ENCODE measurements around the gene TRAPPC2L. TPM values are rescaled to one million over a fixed set of nuclear protein-coding genes. Genes with fewer than 3 reads are reported as not detected.

The TRAPPC2L gene
- total and polyA plus RNA-seq, 2 donors (not counting 1 experiment from before 2014, with no cell fraction given): 33.5 to 65.1 TPM

DNA sequence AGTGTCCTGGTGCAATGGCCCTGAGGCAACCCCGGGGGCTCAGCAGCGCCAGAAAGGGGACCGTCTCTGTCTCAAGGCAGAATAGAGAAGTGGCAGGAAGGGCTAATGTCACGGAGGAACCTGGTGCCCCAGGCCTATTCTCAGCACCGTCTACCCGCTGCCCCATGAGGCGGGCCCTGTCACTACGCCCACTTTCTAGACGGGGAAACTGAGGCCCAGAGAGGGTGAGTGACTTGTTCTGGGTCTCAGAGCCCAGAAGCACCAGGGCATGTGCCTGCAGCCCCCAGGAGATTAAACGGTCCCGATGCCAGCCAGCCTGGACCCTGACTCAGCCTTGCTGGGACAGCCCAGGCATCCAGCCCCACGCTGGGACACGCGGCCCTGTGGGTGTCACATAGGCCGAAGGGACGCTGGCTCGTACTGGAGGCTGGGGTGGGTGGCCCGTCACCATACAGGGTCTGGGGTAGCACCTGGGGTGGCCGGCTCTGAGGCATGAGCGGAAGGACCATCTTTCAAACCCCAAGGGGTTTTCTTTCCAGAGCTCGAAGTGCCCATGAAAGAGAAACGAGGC lies 49.7 kb downstream of the TRAPPC2L start:
- H3K4me1 Mint-ChIP-seq: peaks cover 27% of the 10 kb centered on the region
- Histone ChIP-seq H4K20me1 (ENCODE audit: control insufficient read depth, insufficient read depth, low read length, poor library complexity, severe bottlenecking) (peaks cover 99% of the 10 kb centered on the region), H2AFZ (ENCODE audit: insufficient read depth, low read depth, low read length, poor library complexity, severe bottlenecking) (no peak overlapping the region), H3K79me2 (ENCODE audit: control insufficient read depth, insufficient read depth, low read length) (peaks cover 89% of the 10 kb centered on the region), H3K9ac (ENCODE audit: low read length) (no peak overlapping the region), H3K36me3 (replicated peaks in 1 of 2; ENCODE audit: control extremely low read depth in 1 of 2, control insufficient read depth in 1 of 2, extremely low read depth in 1 of 2, insufficient read depth in 2 of 2, low read length in 1 of 2) (peaks cover 0 to 16% of the 10 kb centered on the region in 2 experiments), H3K27me3 (replicated peaks in 1 of 4; ENCODE audit: control extremely low read depth in 1 of 4, control insufficient read depth in 3 of 4, insufficient read depth in 4 of 4, low read length in 3 of 4) (no peaks in the 10 kb centered on the region), H3K4me2 (replicated peaks; ENCODE audit: low read depth, low read length, poor library complexity, severe bottlenecking) (no peak overlapping the region), H3K4me3 (ENCODE audit: control extremely low read depth in 1 of 5, extremely low read depth in 1 of 5, insufficient read depth in 1 of 5, low read depth in 2 of 5, low read length in 4 of 5) (no peak overlapping the region), H3K4me1 (ENCODE audit: control insufficient read depth in 2 of 2, insufficient read depth in 2 of 2, low read length in 2 of 2) (peaks cover 8 to 22% of the 10 kb centered on the region in 2 donors), H3K27ac (ENCODE audit: low read length in 2 of 2) (no peak overlapping the region), H3K9me3 (ENCODE audit: control extremely low read depth in 1 of 3, control insufficient read depth in 2 of 3, insufficient read depth in 1 of 3, low read length in 2 of 3) (no peaks in the 10 kb centered on the region)
- H3K27me3 Mint-ChIP-seq: no peaks in the 10 kb centered on the region
- intact Hi-C loops (cut with micrococcal nuclease): no loop called here
- ChIA-PET POLR2A (no interaction called here), CTCF (no interaction called here)
- no peak for TF ChIP-seq EZH2 (IDR thresholded peaks at IDR 0.05; ENCODE audit: borderline replicate concordance, insufficient read depth, low read depth, low read length, poor library complexity, severe bottlenecking)
- no peak for TF ChIP-seq CTCF (IDR thresholded peaks at IDR 0.05)
- 91% methylated on average over 21 of the region's 22 CpGs for WGBS (ENCODE audit: insufficient coverage)
- peak overlapping the region; percentile 61 for H3K27ac Mint-ChIP-seq
- no peak overlapping the region for H3K4me3 Mint-ChIP-seq
- DNase-seq (no peak), ATAC-seq (ENCODE audit: low read depth) (no peak)
- no peaks in the 10 kb centered on the region for H3K9me3 Mint-ChIP-seq (ENCODE audit: insufficient read depth)

DNA sequence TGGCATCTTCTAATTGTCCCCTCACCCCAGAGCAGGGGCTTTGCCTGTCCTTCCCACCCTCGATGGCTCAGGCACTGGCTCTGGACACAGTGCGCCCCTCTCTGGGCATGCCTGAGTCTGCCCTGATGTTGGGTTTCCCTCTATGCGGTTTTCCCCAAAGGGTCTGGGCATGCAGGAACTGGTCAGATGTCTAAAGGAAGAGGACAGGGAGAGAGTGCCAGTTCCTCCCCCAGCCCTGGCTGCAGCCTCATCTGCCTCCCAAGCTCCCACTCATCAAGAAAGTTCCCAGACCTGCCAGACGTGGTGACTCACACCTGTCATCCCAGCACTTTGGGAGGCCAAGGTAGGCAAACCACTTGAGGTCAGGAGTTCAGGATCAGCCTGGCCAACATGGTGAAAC lies 50.8 kb downstream of the TRAPPC2L start:
- TF ChIP-seq EZH2 (IDR thresholded peaks at IDR 0.05; ENCODE audit: borderline replicate concordance, insufficient read depth, low read depth, low read length, poor library complexity, severe bottlenecking) (no peak), CTCF (IDR thresholded peaks at IDR 0.05) (no peak)
- ATAC-seq (ENCODE audit: low read depth) (no peak), DNase-seq (no peak)
- H3K79me2 ChIP-seq (ENCODE audit: control insufficient read depth, insufficient read depth, low read length): peaks cover 91% of the 10 kb centered on the region
- no peak overlapping the region for H2AFZ ChIP-seq (ENCODE audit: insufficient read depth, low read depth, low read length, poor library complexity, severe bottlenecking)
- 92% methylated on average over 1 of the region's 4 CpGs for WGBS (ENCODE audit: insufficient coverage)
- CTCF ChIA-PET: no interaction called here
- no peak overlapping the region for H3K27ac Mint-ChIP-seq
- no peak overlapping the region for H3K4me3 Mint-ChIP-seq
- H4K20me1 ChIP-seq (ENCODE audit: control insufficient read depth, insufficient read depth, low read length, poor library complexity, severe bottlenecking): peaks cover 99% of the 10 kb centered on the region
- H3K9me3 ChIP-seq (ENCODE audit: control extremely low read depth in 1 of 3, control insufficient read depth in 2 of 3, insufficient read depth in 1 of 3, low read length in 2 of 3): peaks cover 0 to under 1% (median 0%) of the 10 kb centered on the region in 3 donors
- H3K27me3 ChIP-seq (replicated peaks in 1 of 4; ENCODE audit: control extremely low read depth in 1 of 4, control insufficient read depth in 3 of 4, insufficient read depth in 4 of 4, low read length in 3 of 4): no peaks in the 10 kb centered on the region
- H3K4me3 ChIP-seq (ENCODE audit: control extremely low read depth in 1 of 5, extremely low read depth in 1 of 5, insufficient read depth in 1 of 5, low read depth in 2 of 5, low read length in 4 of 5): no peak overlapping the region
- H3K4me1 ChIP-seq (ENCODE audit: control insufficient read depth in 2 of 2, insufficient read depth in 2 of 2, low read length in 2 of 2): peaks cover 14 to 29% of the 10 kb centered on the region in 2 donors
- intact Hi-C loops (cut with micrococcal nuclease): no loop called here
- H3K4me2 ChIP-seq (replicated peaks; ENCODE audit: low read depth, low read length, poor library complexity, severe bottlenecking): no peak overlapping the region
- no peaks in the 10 kb centered on the region for H3K9me3 Mint-ChIP-seq (ENCODE audit: insufficient read depth)
- H3K27ac ChIP-seq (ENCODE audit: low read length in 2 of 2): no peak overlapping the region
- H3K36me3 ChIP-seq (replicated peaks in 1 of 2; ENCODE audit: control extremely low read depth in 1 of 2, control insufficient read depth in 1 of 2, extremely low read depth in 1 of 2, insufficient read depth in 2 of 2, low read length in 1 of 2): peaks cover 0 to 17% of the 10 kb centered on the region in 2 experiments
- no peak overlapping the region for H3K9ac ChIP-seq (ENCODE audit: low read length)
- H3K4me1 Mint-ChIP-seq: peaks cover 32% of the 10 kb centered on the region
- POLR2A ChIA-PET: no interaction called here
- no peaks in the 10 kb centered on the region for H3K27me3 Mint-ChIP-seq
